Activated T-helper 1 cell treated with Interleukin-2 at 50 U/mL for 16 hours (primary cell): ENCODE data around the gene ATP5MK.
"Not testable (repeated sequence)": the region's sequence is repeated elsewhere in the genome, so short reads cannot be mapped to it uniquely, and the experiment has no call there.

Source experiments
- DNase-seq: peaks from one replicate; pipeline ENCODE4 v3.0.0-alpha.2; 2020; ENCODE audit warnings: low read depth

ATP5MK gene, protein sequence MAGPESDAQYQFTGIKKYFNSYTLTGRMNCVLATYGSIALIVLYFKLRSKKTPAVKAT

GRCh38 chr10:103396067-103396788 is at the start of gene ATP5MK, which contains the start of gene PDCD11:
Gene ATP5MK, minus strand, starts transcription at chr10:103396475. Its CDS starts 4,018 bp downstream, at chr10:103392457.
Gene PDCD11, plus strand, starts transcription at chr10:103396626. Its CDS starts 1,801 bp downstream, at chr10:103398427.
- peak; percentile 90 for DNase-seq

DNA sequence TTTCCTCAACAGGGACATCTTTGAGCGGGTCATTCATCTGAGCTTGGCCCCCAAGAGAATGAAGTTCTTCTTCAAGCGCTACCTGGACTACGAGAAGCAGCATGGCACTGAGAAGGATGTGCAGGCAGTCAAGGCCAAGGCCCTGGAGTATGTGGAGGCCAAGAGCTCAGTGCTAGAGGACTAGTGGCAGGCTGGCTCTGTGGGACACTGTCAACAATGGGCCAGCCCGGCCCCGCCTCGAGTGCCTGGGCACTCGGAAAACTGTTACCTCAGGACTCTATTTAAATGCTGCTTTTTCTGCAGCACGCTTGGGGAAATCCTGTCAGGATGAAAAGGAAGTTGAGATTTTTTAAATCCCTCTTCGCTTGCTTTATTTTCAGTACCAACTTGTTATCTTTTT is 49.1 kb upstream of the ATP5MK start:
- DNase-seq = no peak

DNA sequence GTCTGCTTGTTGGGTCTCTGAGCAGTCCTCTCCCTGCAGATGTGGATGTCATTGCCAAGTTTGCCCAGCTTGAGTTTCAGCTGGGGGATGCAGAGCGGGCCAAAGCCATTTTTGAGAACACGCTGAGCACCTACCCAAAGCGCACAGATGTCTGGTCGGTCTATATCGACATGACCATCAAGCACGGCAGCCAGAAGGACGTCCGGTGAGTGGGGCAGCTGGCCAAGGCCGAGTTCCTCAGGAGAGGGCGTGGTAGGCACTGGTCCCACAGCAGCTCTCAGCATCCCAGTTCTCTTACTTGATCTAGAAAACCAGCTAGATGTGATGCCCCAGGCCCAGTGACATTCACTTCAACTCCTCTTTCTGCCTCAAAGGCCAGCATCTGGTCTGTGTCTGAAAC is 48.2 kb upstream of the ATP5MK start:
- DNase-seq = no peak

DNA sequence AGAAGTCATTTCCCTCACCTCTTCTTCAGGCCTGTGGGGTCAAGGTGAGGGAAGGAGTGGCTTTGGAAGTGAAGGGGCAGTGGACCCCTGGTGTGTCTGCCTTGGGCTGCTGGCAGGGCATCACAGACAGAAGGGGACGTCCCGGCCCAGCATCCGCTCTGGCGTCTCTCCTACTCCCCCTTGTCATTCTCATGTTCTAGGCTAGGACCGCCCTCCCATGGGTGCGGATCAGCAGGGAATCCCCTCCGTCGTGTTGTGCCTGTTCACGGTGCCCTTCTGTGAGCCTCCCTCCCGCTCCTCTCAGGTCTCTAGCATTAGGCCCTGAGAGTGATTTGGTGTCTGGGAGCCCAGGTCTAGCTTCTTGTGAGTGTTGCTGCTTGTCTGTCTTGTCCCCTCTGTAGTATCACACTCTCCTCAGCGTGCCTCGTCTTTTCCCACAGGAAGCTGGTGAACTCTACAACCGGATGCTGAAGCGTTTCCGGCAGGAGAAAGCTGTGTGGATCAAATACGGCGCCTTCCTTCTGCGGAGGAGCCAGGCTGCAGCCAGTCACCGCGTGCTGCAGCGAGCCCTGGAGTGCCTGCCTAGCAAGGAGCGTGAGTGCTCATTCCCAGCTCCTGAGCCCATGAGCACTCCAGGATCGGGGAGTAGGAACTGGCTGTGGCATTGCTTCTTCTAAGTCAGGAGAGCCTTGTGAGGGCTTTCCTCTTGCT is 47.4 kb upstream of the ATP5MK start:
- DNase-seq = no peak

DNA sequence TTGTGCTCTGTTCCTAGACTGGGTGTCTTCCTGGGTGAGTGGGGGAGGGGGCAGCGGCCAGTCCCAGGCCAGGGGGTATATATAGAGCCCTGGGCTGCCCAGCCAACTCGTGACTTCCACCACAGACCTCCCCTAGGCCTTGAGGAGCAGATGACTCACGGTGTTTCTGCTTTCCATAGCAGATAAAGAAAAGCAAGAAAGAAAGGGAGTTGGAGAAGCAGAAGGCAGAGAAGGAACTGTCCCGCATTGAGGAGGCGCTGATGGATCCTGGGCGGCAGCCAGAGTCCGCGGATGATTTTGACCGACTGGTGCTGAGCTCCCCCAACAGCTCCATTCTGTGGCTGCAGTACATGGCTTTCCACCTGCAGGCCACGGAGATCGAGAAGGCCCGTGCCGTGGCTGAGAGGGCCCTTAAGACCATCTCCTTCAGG is 45.8 kb upstream of the ATP5MK start:
- DNase-seq = no peak

GRCh38 chr10:103441611-103442010 is 45.3 kb upstream of the ATP5MK start:
- DNase-seq = no peak

DNA sequence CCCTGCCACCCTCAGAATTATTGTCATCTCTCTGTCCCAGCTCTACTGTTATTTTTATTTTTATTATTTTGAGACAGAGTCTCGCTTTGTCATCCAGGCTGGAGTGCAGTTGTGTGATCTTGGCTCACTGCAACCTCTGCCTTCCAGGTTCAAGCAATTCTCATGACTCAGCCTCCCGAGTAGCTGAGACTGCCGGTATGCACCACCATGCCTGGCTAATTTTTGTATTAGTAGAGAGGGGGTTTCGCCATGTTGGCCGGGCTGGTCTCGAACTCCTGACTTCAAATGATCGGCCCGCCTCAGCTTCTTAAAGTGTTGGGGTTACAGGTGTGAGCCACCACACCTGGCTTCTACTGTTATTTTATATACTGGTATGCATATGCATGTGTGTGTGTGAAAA is 44.9 kb upstream of the ATP5MK start:
- no peak for DNase-seq

- DNase-seq = no peak
Observed at GRCh38 chr10:103440416-103440815, 44.1 kb upstream of the ATP5MK start.

DNA sequence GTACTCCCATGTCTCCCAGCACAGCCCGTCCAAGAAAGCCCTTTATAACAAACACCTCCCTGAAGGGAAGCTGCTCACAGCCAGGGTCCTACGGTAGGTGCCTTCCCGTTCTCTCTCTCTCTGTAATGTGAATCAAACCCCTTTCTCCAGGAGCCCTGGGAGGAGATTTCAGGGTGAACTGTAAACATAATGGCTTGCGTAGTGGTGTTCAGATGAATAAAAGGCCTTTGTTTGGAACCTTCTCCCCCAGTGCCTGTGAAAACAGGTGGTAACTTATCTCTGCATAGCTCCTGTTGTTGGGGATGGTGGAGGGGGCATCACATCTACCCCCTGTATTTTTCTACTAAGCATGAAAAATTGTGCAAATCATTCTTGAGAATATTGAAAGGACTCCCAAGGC is 43.5 kb upstream of the ATP5MK start:
- no peak for DNase-seq

- no peak for DNase-seq
Observed at GRCh38 chr10:103433858-103434257, 37.6 kb upstream of the ATP5MK start.

DNA sequence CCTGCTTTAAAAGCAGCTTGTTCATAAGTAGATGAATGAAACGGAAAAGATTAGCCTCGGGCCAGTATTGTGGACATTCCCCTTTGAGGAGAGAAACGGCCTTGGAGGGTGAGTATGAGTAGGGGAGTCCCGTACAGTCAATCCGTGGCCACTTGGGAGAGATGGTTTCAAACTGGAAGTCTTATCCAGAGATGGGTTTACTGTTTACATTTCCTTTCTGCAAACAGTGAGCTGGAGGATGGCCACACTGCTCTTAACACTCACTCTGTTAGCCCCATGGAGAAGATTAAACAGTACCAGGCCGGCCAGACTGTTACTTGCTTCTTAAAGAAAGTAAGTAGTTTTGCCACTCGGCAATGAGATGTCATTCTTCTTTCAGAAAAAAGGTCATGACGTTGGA is 35.6 kb upstream of the ATP5MK start:
- no peak for DNase-seq

- no peak for DNase-seq
Observed at GRCh38 chr10:103429647-103430046, 33.4 kb upstream of the ATP5MK start.

DNA sequence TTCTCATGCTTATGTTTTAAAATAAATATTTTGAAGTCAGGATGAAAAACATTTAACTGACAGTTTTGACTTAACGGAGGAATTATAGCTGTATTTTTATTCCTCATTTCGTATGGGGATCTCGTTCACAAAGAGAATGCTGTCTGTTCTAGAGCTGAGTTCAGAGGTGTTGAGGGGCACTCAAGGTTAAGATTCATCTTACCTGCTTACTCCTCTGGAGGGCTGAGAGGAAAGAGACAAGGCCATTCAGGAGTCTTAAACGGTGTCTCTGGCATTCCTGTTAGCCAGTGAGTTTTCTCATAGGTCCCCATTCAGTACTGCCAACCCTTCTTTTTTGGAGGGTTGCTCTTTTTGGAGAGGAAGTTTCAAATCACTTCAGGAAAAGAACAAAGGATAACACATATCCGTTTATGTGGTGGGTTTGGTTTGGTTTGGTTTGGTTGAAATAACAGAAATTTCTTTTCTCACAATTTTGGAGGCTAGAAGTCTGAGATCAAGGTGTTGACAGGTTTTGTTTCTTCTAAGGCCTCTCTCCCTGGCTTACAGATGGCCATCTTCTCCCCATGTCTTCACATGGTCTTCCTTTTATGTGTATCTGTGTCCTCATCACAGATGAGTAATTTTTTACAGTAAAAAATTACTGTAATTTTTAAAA is 32.8 kb upstream of the ATP5MK start:
- no peak for DNase-seq

GRCh38 chr10:103427866-103428265 is 31.6 kb upstream of the ATP5MK start:
- no peak for DNase-seq

DNA sequence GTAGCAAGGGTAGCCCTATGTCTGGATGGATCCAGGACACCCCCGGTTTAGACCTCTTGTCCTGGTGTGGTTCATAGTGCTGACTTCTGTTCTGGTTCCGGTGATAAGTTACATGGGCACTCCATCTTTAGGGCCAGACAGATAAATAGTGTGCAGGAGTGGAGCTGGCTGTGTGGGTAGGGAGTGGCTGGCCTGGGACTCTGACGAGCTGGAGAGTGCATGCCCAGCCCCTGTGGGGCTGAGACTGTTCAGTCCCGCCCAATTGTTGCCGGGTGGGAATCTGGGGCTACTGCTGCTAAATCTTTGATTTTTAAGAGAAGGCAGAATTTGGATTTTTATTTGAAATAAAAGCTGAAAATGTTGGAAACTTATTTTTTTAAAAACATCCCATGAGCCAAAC is 27.5 kb upstream of the ATP5MK start:
- DNase-seq = no peak

GRCh38 chr10:103419101-103419500 is 22.8 kb upstream of the ATP5MK start:
- DNase-seq = no peak

DNA sequence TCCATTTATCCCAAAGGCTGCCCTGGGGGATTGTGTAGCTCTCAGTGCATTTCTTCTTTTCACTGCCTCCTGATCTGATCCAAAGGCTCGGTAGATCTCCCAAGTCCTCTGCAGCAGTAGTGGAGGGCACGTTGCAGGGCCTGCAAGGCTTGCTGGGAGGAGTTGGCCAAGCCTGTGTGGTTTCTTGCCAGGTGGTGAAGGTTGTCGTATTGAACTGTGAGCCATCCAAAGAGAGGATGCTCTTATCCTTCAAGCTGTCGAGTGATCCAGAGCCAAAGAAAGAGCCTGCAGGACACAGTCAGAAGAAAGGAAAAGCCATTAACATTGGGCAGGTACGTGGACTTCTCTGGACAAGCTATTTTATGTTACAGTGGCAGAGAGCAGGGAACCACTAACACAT is 21.3 kb upstream of the ATP5MK start:
- no peak for DNase-seq

GRCh38 chr10:103417148-103417469 is 20.8 kb upstream of the ATP5MK start:
- not testable (repeated sequence) for DNase-seq

- DNase-seq = peak; percentile 34
Observed at GRCh38 chr10:103416436-103417147, 20.3 kb upstream of the ATP5MK start.

- no peak for DNase-seq
Observed at GRCh38 chr10:103415581-103415980, 19.3 kb upstream of the ATP5MK start.

- DNase-seq = no peak
Observed at GRCh38 chr10:103413564-103413963, 17.3 kb upstream of the ATP5MK start.

DNA sequence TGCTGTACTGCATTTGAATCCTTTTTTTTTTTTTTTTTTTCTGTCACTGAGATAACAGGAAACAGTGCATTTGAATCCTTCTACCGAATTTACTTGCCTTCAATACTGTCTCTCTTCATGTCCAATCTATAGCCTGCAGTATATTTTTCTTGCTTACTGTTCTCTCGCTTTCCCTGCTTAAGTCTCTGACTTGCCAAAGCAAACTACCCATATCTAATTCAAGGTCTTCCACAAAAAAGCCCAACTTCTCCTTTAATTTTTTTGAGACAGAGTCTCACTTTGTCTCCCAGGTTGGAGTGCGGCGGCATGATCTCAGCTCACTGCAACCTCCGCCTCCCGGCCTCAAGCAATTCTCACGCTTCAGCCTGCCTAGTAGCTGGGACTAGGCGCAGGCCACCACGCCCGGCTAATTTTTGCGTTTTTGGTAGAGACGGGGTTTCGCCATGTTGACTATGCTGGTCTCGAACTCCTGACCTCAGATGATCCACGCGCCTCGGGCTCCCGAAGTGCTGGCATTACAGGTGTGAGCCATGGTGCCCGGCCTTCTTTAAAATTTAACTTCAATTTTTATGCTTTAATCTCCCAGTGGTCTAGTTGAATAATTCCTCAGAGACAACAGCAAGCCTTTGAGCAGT is 1.0 kb upstream of the ATP5MK start:
- no peak for DNase-seq
